A673 (cell line): Measurements from ENCODE around the gene APOA5.
A peak's percentile ranks its signal among the peaks of the same experiment; 100 is the strongest.

Experiments used
- CTCF ChIP-seq: fragments of 300-800, 200-600 bp; sonication (generic); conservative IDR thresholded peaks from 2 replicates; pipeline ENCODE4 v1.5.1; 2017; ENCODE audit warnings: low read depth, mild to moderate bottlenecking, antibody characterized with exemption, low read length, moderate library complexity, mixed read lengths
- EZH2 ChIP-seq: fragments of 200-600 bp; sonication (generic); IDR thresholded peaks from 2 replicates; pipeline ENCODE4 v1.6.1; 2017; ENCODE audit warnings: borderline replicate concordance, low read depth, mild to moderate bottlenecking, mixed read lengths, antibody characterized with exemption, low read length; ENCODE audit not compliant: poor library complexity, severe bottlenecking

GRCh38 chr11:116791002-116791812, 472 bp downstream of the APOA5 start:
- peak; percentile 99 for TF ChIP-seq CTCF
- TF ChIP-seq EZH2 = no peak
